SK-N-SH (cell line): Measurements from ENCODE around the gene KIF25. TPM values are rescaled to one million over a fixed set of nuclear protein-coding genes. Genes with fewer than 3 reads are reported as not detected.

Source experiments
- CTCF ChIA-PET: fragments of 300-600, 350-600 bp; formaldehyde crosslinking; extraction: SDS; loops from one replicate; lab custom pipeline; 2021; lab: Yijun Ruan, JAX
- POLR2A ChIA-PET: fragments of 350-600 bp; sonication (Branson Sonifier 250); formaldehyde crosslinking; extraction: SDS; loops from one replicate; lab custom pipeline; 2020; ENCODE audit warnings: antibody characterized with exemption, inconsistent platforms; lab: Yijun Ruan, JAX
- DNase-seq: peaks from one replicate; pipeline ENCODE4 v3.0.0; 2012
- H2AFZ ChIP-seq: fragments of 200-600 bp; sonication (generic); 2 replicates; pipeline ENCODE4 v1.8.1; 2016; ENCODE audit warnings: antibody characterized with exemption, mild to moderate bottlenecking, low read depth
- H3F3A ChIP-seq: fragments of 200-600 bp; sonication (generic); replicated peaks from 2 replicates; pipeline ENCODE3; 2016; ENCODE audit warnings: antibody characterized with exemption, mild to moderate bottlenecking; ENCODE audit not compliant: insufficient read depth
- H3K27ac ChIP-seq, 2 experiments: fragments of 200-500 bp in 1 of 2; fragments of 200-600 bp in 1 of 2; sonication (Bioruptor generic) in 1 of 2; sonication (generic), shearing (Covaris generic) in 1 of 2; 2 replicates each; pipeline versions ENCODE4 v1.5.1 to v1.6.1; 2014 to 2016; ENCODE audit warnings: low read depth in 2 of 2, inconsistent platforms in 1 of 2, low read length in 1 of 2, mild to moderate bottlenecking in 1 of 2, mixed read lengths in 1 of 2
- H3K27me3 ChIP-seq: fragments of 200-600 bp; sonication (generic), shearing (Covaris generic); 2 replicates; pipeline ENCODE4 v1.6.1; 2016; ENCODE audit warnings: mixed run types; ENCODE audit not compliant: insufficient read depth
- H3K36me3 ChIP-seq, 2 experiments: fragments of 200-500 bp in 1 of 2; fragments of 200-600 bp in 1 of 2; sonication (Bioruptor generic) in 1 of 2; sonication (generic) in 1 of 2; replicated peaks in 1 of 2; 2 replicates each; pipeline versions ENCODE3 to v1.5.1; 2014 to 2016; ENCODE audit warnings: low read length in 1 of 2, mild to moderate bottlenecking in 1 of 2; ENCODE audit not compliant: insufficient read depth in 2 of 2, control insufficient read depth in 1 of 2
- H3K4me1 ChIP-seq, 2 experiments: fragments of 200-500 bp in 1 of 2; fragments of 200-600 bp in 1 of 2; sonication (Bioruptor generic) in 1 of 2; sonication (generic), shearing (Covaris generic) in 1 of 2; 2 replicates each; pipeline versions ENCODE4 v1.5.1 to v1.6.1; 2014 to 2016; ENCODE audit warnings: low read depth in 1 of 2, low read length in 1 of 2, mixed run types in 1 of 2; ENCODE audit not compliant: insufficient read depth in 2 of 2, control insufficient read depth in 1 of 2
- H3K4me2 ChIP-seq: fragments of 200-600 bp; sonication (generic), shearing (Covaris generic); 2 replicates; pipeline ENCODE4 v1.6.1; 2017; ENCODE audit warnings: mixed run types
- H3K4me3 ChIP-seq, 2 experiments: fragments of 200-500 bp in 1 of 2; fragments of 200-600 bp in 1 of 2; sonication (Bioruptor generic) in 1 of 2; sonication (generic), shearing (Covaris generic) in 1 of 2; 2 replicates each; pipeline versions ENCODE4 v1.5.1 to v1.8.1; 2014 to 2016; ENCODE audit warnings: low read depth in 2 of 2, inconsistent platforms in 1 of 2, low read length in 1 of 2, mild to moderate bottlenecking in 1 of 2, mixed read lengths in 1 of 2, moderate library complexity in 1 of 2
- H3K79me2 ChIP-seq: fragments of 200-600 bp; sonication (generic); 2 replicates; pipeline ENCODE4 v1.8.1; 2017; ENCODE audit warnings: mild to moderate bottlenecking; ENCODE audit not compliant: insufficient read depth
- H3K9ac ChIP-seq: fragments of 200-600 bp; sonication (generic); 2 replicates; pipeline ENCODE4 v1.6.1; 2017; ENCODE audit warnings: mixed run types
- H3K9me2 ChIP-seq: fragments of 200-600 bp; sonication (generic); 2 replicates; pipeline ENCODE4 v1.6.1; 2017; ENCODE audit warnings: mixed run types
- H3K9me3 ChIP-seq: fragments of 200-600 bp; sonication (generic); 2 replicates; pipeline ENCODE4 v1.6.1; 2017; ENCODE audit warnings: mixed run types, mild to moderate bottlenecking, moderate library complexity
- H4K20me1 ChIP-seq: fragments of 200-600 bp; sonication (generic); 2 replicates; pipeline ENCODE4 v1.6.1; 2017; ENCODE audit warnings: mild to moderate bottlenecking, mixed run types; ENCODE audit not compliant: insufficient read depth
- EP300 ChIP-seq, 2 experiments: IDR thresholded peaks; 2 replicates each; pipeline versions ENCODE4 v1.4.0 to v1.6.1; 2012; ENCODE audit warnings: borderline replicate concordance in 1 of 2, low read depth in 1 of 2, low read length in 1 of 2
- FOSL2 ChIP-seq: IDR thresholded peaks from 2 replicates; pipeline ENCODE4 v1.4.0; 2012; ENCODE audit warnings: low read depth, mild to moderate bottlenecking, moderate library complexity, borderline replicate concordance
- FOXJ3 ChIP-seq: sonication (generic); formaldehyde crosslinking; IDR thresholded peaks from 2 replicates; pipeline ENCODE4 v1.5.1; 2020; ENCODE audit warnings: mild to moderate bottlenecking, missing genetic modification reagents
- FOXM1 ChIP-seq: IDR thresholded peaks from 2 replicates; pipeline ENCODE4 v1.4.0; 2012; ENCODE audit warnings: low read depth, mild to moderate bottlenecking
- MEF2A ChIP-seq: IDR thresholded peaks from 2 replicates; pipeline ENCODE4 v1.4.0; 2012; ENCODE audit warnings: low read depth, borderline replicate concordance
- NFIC ChIP-seq: IDR thresholded peaks from 2 replicates; pipeline ENCODE4 v1.4.0; 2012; ENCODE audit warnings: borderline replicate concordance
- NRF1 ChIP-seq: IDR thresholded peaks from 2 replicates; pipeline ENCODE4 v1.6.1; 2012; ENCODE audit warnings: low read depth, mild to moderate bottlenecking, low read length
- RAD21 ChIP-seq: IDR thresholded peaks from 2 replicates; pipeline ENCODE4 v1.6.1; 2012; ENCODE audit warnings: mild to moderate bottlenecking, low read length
- RCOR1 ChIP-seq: fragments of 150-350 bp; IDR thresholded peaks from 2 replicates; pipeline ENCODE4 v1.6.1; 2017; ENCODE audit warnings: antibody characterized with exemption, low read length
- RXRA ChIP-seq: IDR thresholded peaks from 2 replicates; pipeline ENCODE4 v1.4.0; 2012; ENCODE audit warnings: low read depth, mild to moderate bottlenecking, borderline replicate concordance
- TCF12 ChIP-seq: IDR thresholded peaks from 2 replicates; pipeline ENCODE4 v1.4.0; 2012
- USF1 ChIP-seq: IDR thresholded peaks from 2 replicates; pipeline ENCODE4 v1.4.0; 2012; ENCODE audit warnings: low read depth, borderline replicate concordance
- YY1 ChIP-seq: IDR thresholded peaks from 2 replicates; pipeline ENCODE4 v1.4.0; 2012; ENCODE audit warnings: low read depth, mild to moderate bottlenecking
- ZBTB33 ChIP-seq: IDR thresholded peaks from 2 replicates; pipeline ENCODE4 v1.4.0; 2012; ENCODE audit warnings: low read depth, borderline replicate concordance
- WGBS: methylation state at CpG from one replicate; pipeline ENCODE4 v1.1.6; 2017; ENCODE audit warnings: low lambda C conversion rate; 5-methylcytosine and 5-hydroxymethylcytosine counted together
- polyA plus RNA-seq, 3 experiments: library from polyadenylated mRNA; depleted of rRNA; stranded (reverse); fragments of >200 nt; gene quantifications; 2 replicates each; pipeline ENCODE4 v1.2.3, GENCODE V29; 2012
- TF ChIP-seq, protein P1 (sequence below): IDR thresholded peaks from 2 replicates; pipeline ENCODE4 v1.6.1; 2012; ENCODE audit warnings: mild to moderate bottlenecking, low read depth, low read length, moderate library complexity

Gene KIF25
- polyA plus RNA-seq, 1 of the 3 experiments (the other 2 are of a cell fraction) = not detected

DNA sequence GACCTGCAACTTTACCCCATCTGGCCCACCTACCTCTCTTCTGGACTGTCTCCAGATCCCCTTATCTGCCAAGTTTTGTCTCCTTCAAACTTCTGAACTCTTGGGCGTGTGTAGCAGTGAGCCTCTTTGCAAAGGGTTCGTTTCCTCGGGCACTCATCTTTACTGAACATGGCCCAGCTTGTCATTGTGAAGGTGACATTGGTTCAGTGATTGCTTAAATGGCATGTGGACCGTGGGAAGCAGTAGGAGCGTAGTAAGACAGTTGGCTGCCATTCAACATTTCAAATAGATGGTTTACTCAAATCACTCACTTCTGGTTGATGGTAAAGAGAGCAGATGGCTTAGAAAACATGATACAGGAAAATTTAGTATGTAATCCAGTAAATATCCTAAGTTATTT lies 34.8 kb upstream of the KIF25 start:
- no peak for DNase-seq
- H3K9ac ChIP-seq = no peak overlapping the region
- H3K4me1 ChIP-seq = no peaks in the 10 kb centered on the region
- H3K79me2 ChIP-seq = no peaks in the 10 kb centered on the region
- H3K27ac ChIP-seq = no peak overlapping the region
- H3K9me3 ChIP-seq = no peaks in the 10 kb centered on the region
- H3K36me3 ChIP-seq = peaks cover 14 to 36% of the 10 kb centered on the region in 2 experiments
- POLR2A ChIA-PET = no interaction called here
- H3K27me3 ChIP-seq = no peaks in the 10 kb centered on the region
- no peak for TF ChIP-seq NRF1
- no peak for TF ChIP-seq RXRA
- no peak for TF ChIP-seq RCOR1
- no peak for TF ChIP-seq FOXJ3 (CRISPR knock-in tag)
- TF ChIP-seq NFIC = no peak
- TF ChIP-seq MEF2A = no peak
- TF ChIP-seq RAD21 = no peak
- 88% methylated on average over 5 of the region's 5 CpGs for WGBS
- no peaks in the 10 kb centered on the region for H3K9me2 ChIP-seq
- H4K20me1 ChIP-seq = no peaks in the 10 kb centered on the region
- no peak overlapping the region for H2AFZ ChIP-seq
- CTCF ChIA-PET = interaction anchor here (1.2 kb wide), 2 partner anchors 82 to 611 kb away, joined by 4 read pairs; no protein-coding TSS in a partner anchor
- no peaks in the 10 kb centered on the region for H3F3A ChIP-seq
- no peak overlapping the region for H3K4me2 ChIP-seq
- H3K4me3 ChIP-seq = no peak overlapping the region

DNA sequence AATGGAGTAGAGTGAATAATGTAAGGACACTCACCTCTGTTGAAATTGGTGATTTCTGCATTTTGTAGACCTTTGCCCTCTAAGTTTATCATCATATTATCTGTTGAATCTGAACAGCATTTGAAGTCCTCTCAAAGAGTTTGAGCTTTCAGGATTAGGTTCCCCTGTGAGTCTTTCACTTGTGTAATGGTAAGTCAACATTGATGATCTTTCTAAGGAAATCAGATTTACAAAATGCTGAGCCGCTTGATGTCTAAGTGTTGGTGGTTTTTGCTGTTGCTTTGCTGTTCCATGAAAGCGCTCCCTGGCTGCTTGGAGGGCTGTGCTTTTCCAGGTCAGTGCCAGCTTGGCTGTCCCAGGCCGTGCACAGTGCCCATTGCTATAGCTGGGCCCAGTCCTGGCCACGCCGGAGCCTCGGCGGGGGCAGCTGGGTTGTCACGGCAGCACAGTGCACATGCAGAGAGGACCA lies 33.8 kb upstream of the KIF25 start:
- H3K27me3 ChIP-seq = no peaks in the 10 kb centered on the region
- CTCF ChIA-PET = interaction anchor here (1.2 kb wide), 2 partner anchors 81 to 612 kb away, joined by 4 read pairs; no protein-coding TSS in a partner anchor
- no peaks in the 10 kb centered on the region for H3K9me3 ChIP-seq
- POLR2A ChIA-PET = no interaction called here
- no peak overlapping the region for H3K27ac ChIP-seq
- H3K36me3 ChIP-seq = peaks cover 14 to 39% of the 10 kb centered on the region in 2 experiments
- H3K9ac ChIP-seq = no peak overlapping the region
- TF ChIP-seq FOXJ3 (CRISPR knock-in tag) = no peak
- TF ChIP-seq FOSL2 = no peak
- TF ChIP-seq FOXM1 = no peak
- TF ChIP-seq, protein P1, sequence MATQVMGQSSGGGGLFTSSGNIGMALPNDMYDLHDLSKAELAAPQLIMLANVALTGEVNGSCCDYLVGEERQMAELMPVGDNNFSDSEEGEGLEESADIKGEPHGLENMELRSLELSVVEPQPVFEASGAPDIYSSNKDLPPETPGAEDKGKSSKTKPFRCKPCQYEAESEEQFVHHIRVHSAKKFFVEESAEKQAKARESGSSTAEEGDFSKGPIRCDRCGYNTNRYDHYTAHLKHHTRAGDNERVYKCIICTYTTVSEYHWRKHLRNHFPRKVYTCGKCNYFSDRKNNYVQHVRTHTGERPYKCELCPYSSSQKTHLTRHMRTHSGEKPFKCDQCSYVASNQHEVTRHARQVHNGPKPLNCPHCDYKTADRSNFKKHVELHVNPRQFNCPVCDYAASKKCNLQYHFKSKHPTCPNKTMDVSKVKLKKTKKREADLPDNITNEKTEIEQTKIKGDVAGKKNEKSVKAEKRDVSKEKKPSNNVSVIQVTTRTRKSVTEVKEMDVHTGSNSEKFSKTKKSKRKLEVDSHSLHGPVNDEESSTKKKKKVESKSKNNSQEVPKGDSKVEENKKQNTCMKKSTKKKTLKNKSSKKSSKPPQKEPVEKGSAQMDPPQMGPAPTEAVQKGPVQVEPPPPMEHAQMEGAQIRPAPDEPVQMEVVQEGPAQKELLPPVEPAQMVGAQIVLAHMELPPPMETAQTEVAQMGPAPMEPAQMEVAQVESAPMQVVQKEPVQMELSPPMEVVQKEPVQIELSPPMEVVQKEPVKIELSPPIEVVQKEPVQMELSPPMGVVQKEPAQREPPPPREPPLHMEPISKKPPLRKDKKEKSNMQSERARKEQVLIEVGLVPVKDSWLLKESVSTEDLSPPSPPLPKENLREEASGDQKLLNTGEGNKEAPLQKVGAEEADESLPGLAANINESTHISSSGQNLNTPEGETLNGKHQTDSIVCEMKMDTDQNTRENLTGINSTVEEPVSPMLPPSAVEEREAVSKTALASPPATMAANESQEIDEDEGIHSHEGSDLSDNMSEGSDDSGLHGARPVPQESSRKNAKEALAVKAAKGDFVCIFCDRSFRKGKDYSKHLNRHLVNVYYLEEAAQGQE = no peak
- TF ChIP-seq ZBTB33 = no peak
- no peak for TF ChIP-seq YY1
- TF ChIP-seq NRF1 = no peak
- no peak for TF ChIP-seq USF1
- no peak for TF ChIP-seq RAD21
- no peak for TF ChIP-seq RXRA
- no peak for TF ChIP-seq TCF12
- TF ChIP-seq EP300 (IDR thresholded peaks at IDR 0.05; ENCODE audit: borderline replicate concordance in 1 of 2, low read depth in 1 of 2, low read length in 1 of 2) = no peak
- no peaks in the 10 kb centered on the region for H3K79me2 ChIP-seq
- H3K4me1 ChIP-seq = no peaks in the 10 kb centered on the region
- no peak overlapping the region for H3K4me3 ChIP-seq
- no peak for DNase-seq
- H4K20me1 ChIP-seq = no peaks in the 10 kb centered on the region
- no peaks in the 10 kb centered on the region for H3F3A ChIP-seq
- WGBS = 98% methylated on average over 6 of the region's 8 CpGs
- no peak overlapping the region for H3K4me2 ChIP-seq
- no peak overlapping the region for H2AFZ ChIP-seq
- no peaks in the 10 kb centered on the region for H3K9me2 ChIP-seq
